GM18858 (cell line): ENCODE data around the gene SPATA31D4.

ENCODE experiments used
- ATAC-seq: cut with Tn5 transposase; IDR thresholded peaks from one replicate; pipeline ENCODE4 v1.9.1; 2021; ENCODE audit not compliant: unreplicated experiment

SPATA31D4 gene

DNA sequence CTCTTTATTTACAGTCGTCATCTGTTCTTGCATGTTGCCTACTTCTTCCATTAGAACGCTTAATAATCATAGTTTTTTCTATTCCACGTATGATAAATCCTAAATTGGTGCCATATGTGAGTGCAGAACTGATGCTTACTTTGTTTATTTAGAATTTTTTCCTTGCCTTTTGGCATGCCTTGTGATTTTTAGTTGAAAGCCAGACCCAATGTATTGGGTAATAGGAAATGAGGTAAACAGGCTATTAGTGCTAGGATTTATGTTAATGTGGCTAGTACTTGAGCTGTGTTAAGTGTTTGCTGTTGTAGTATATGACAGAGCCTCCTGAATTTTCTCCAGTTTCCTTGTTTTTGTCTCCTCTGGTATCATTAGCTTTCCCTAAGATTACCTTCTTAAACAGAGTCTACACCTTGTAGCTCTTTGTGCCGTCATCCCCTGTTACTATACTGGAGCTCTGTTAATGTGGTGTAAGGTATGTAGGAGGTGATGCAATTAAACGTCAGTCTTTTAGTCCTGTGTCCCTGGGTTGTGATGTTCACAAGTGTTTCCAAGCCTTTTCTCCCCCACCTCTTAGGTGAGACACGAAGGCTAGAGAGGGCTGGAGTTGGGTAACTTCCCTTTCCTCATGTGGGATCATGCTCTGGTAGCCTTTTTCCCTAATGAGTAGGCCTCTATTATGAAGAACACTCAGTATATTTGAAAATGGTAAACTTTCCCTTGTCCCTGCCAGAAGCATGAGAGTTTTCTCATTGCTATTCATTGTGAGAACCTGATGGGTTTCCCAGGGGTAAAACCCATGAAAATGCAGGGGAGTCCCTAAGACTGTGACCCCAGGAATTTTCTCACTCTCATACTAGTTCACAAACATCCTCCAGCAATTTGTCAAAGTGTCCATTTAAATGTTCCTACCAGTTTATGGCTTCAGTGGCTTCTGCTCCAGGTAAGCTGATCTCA is 36.3 kb downstream of the SPATA31D4 start:
- ATAC-seq = no peak

DNA sequence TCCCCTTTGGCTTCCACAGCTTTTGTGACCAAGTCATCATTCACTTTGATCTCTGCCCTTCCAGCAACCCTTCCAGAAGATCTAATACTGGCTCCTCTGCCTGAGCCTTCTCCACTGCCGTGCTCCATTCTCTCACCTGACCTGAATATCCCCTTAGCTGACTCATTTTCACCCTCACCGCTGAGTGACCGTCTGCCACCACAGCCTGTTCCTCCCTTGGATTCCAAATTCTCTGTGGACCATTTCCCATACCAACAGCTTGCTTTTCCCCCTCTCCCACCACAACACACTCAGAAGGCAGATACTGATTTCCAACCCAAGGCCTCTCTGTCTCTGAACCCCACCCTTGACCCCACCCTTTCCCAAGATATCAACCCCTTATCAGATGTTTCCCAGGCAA is 39.8 kb downstream of the SPATA31D4 start:
- ATAC-seq = no peak

DNA sequence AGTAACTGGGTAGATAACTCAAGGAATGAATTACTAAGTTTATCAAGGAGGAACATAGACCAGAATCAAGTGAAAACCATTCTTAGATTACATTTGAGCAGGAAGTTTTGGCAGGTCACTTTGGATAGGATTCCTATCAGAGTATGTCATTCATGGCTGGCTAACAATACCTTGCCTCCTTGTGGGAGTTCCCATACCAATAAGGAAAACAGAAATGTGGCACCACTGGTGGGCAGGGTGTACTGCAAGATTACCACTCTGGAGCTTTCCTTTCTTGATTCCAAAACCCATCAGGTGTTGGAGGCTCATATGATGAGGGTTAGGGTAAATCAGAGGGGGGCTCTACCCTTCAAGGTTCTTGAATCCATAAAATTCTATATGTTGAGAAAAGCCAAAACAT is 41.7 kb downstream of the SPATA31D4 start:
- no peak for ATAC-seq

DNA sequence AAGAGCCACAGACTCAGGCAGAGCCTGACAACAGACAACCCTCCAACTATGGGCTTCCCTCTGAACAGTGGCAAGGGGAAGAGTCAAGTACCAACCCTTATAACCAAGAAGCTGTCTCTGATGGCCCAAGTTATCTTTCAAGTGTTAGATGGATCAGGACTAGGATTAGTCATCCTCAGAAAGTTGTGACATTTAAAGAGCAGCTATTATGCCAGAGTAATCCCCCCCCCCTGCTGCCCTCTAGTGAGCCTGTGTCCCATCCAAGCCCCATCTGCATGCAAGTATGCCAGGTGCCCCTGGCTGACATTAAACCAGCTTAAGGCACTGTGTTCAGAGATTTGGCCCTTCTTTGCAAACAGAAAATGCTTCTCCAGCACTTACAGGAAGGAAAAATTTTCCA is 43.5 kb downstream of the SPATA31D4 start:
- ATAC-seq = no peak

DNA sequence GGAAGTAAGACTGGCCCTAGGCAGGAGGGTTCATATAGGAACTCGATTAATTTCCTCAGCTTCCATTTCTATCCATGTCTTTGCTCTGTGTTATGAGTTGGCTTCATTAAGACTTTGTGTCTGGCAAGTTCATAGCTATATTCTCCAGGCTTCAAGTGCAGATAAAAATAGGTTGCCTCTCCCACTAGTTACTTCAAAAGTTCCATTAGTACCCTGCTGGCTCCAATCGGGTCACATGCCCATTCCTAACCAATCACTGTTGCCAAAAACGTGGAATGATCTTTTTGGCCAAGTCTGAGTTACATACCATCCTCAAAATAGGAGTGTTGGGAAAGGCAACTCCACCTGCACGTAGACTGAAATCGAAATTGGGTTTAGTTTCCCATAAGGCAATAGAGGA is 46.5 kb downstream of the SPATA31D4 start:
- ATAC-seq = no peak

DNA sequence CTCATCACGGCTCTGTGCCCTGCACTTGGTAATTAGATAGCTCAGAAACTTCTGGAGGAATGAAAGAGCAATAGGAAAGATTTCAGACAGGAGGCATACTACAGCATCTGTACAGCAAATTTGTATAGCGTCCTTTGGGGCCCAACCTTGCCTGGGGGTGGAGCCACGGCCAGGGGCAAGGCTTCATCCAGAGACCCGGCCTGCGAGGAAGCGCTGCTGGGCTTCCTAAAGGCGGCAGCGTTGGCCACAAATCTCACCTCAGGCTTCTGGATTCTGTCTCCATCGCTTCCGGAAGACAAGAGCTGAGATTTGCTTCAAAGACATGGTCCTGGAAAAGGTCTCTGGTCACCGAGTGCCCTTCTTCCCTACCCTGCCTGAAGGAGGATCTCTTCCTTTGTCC is 48.1 kb downstream of the SPATA31D4 start:
- no peak for ATAC-seq

DNA sequence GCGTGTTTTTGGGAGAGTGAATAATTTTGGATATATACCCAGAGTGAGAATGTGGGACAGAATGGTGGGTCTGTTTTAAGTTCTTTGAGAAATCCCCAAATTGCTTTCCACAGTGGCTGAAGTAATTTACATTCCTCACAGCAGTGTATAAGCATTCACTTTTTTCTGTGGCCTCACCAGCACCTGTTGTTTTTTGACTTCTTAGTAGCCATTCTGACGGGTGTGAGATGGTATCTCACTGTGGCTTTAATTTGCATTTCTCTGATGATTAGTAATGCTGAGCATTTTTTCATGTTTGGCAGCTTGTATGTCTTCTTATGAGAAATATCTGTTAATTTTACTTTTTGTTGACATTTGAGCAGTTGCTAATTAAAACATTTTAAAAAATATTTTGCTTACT is 51.0 kb downstream of the SPATA31D4 start:
- peak; percentile 69 for ATAC-seq

DNA sequence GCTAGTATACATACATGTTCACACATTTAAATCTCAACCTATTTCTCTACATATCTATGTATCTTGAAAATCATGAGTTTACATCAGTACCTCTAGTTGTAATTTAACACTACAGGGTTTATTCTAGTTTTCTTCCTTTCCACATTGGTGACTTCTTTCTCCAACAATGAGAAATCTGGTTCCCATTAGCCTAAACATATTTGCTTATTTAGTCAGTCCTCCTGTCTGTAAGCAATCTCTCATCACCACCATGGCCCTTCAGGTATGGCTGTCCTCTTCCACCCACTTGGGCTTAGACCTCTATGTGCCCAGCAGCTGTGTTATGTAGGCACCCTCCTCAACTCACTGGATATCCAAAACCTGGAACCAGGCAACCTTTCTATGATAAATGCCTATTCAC is 52.3 kb downstream of the SPATA31D4 start:
- ATAC-seq = no peak

DNA sequence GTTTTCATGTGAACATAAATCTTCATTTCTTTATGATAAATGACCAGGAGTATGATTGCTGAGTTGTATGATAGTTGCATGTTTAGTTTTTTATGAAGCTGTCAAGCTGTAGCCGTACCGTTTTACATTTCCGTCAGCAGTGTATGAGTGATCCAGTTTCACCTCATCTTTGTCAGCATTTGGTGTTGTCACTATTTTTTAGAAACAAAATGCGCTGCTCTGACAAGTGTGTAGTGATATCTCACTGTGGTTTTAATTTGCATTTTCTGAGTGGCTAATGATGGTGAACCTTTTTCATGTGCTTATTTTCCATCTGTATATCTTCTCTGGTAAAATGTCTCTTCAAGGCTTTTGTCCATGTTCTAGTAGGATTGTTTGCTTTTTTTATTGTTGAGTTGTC is 53.7 kb downstream of the SPATA31D4 start:
- ATAC-seq = no peak
